HL-60 (cell line): Measurements from ENCODE around the gene CFAP299.

ENCODE experiments used
- GABPA ChIP-seq: IDR thresholded peaks from 2 replicates; pipeline ENCODE4 v1.6.1; 2012; ENCODE audit warnings: low read depth
- POLR2AphosphoS5 ChIP-seq: IDR thresholded peaks from 2 replicates; pipeline ENCODE4 v1.6.1; 2012; ENCODE audit warnings: low read depth
- SPI1 ChIP-seq: IDR thresholded peaks from 2 replicates; pipeline ENCODE4 v1.6.1; 2012; ENCODE audit warnings: low read depth, mild to moderate bottlenecking, borderline replicate concordance
- TF ChIP-seq, protein P1 (sequence below): IDR thresholded peaks from one replicate; pipeline ENCODE4 v1.5.1; 2011; ENCODE audit warnings: low read length, control low read depth, inconsistent platforms; ENCODE audit not compliant: insufficient read depth
- TF ChIP-seq, protein P2 (sequence below): IDR thresholded peaks from 2 replicates; pipeline ENCODE4 v1.6.1; 2012; ENCODE audit warnings: low read depth; ENCODE audit not compliant: insufficient replicate concordance

DNA sequence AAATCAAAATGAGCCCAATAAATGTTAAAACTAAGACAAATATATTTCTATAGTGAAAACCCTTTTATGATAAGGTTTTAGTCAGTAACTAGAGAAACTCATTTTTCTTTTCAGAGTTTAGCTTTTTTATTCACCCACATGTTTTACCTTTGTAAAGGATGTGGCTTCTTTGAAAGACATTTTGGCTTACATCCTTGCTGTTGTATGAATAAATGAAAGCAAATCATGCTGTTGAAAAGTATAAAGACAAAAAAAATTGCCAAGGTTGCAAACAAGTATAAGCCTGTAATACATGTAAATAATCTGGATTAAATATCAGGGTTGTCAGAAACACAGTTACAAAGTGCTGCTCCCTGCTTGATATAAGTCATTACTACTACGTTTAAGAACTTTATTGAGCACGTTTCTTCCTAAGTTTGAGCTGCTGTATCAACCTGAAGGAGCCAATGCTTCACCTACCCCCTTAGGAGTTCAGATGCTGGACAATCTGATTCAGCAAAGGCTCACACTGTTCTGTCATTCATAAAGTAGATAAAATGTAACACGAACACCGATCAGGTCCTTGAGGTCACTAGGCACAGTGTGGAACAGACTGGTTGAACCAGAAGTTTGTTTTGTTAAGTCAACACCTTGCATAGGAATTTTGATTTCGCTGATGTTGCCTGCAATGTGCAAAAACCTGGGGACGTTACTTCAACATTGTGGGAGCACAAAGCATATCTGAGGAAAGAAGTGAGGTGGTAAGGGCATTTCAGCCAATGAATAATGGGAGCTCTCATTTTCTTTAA, 373.7 kb downstream of the CFAP299 start:
- no peak for TF ChIP-seq GABPA
- TF ChIP-seq, protein P1, sequence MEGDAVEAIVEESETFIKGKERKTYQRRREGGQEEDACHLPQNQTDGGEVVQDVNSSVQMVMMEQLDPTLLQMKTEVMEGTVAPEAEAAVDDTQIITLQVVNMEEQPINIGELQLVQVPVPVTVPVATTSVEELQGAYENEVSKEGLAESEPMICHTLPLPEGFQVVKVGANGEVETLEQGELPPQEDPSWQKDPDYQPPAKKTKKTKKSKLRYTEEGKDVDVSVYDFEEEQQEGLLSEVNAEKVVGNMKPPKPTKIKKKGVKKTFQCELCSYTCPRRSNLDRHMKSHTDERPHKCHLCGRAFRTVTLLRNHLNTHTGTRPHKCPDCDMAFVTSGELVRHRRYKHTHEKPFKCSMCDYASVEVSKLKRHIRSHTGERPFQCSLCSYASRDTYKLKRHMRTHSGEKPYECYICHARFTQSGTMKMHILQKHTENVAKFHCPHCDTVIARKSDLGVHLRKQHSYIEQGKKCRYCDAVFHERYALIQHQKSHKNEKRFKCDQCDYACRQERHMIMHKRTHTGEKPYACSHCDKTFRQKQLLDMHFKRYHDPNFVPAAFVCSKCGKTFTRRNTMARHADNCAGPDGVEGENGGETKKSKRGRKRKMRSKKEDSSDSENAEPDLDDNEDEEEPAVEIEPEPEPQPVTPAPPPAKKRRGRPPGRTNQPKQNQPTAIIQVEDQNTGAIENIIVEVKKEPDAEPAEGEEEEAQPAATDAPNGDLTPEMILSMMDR: no peak
- no peak for TF ChIP-seq POLR2AphosphoS5
- no peak for TF ChIP-seq SPI1
- TF ChIP-seq, protein P2, sequence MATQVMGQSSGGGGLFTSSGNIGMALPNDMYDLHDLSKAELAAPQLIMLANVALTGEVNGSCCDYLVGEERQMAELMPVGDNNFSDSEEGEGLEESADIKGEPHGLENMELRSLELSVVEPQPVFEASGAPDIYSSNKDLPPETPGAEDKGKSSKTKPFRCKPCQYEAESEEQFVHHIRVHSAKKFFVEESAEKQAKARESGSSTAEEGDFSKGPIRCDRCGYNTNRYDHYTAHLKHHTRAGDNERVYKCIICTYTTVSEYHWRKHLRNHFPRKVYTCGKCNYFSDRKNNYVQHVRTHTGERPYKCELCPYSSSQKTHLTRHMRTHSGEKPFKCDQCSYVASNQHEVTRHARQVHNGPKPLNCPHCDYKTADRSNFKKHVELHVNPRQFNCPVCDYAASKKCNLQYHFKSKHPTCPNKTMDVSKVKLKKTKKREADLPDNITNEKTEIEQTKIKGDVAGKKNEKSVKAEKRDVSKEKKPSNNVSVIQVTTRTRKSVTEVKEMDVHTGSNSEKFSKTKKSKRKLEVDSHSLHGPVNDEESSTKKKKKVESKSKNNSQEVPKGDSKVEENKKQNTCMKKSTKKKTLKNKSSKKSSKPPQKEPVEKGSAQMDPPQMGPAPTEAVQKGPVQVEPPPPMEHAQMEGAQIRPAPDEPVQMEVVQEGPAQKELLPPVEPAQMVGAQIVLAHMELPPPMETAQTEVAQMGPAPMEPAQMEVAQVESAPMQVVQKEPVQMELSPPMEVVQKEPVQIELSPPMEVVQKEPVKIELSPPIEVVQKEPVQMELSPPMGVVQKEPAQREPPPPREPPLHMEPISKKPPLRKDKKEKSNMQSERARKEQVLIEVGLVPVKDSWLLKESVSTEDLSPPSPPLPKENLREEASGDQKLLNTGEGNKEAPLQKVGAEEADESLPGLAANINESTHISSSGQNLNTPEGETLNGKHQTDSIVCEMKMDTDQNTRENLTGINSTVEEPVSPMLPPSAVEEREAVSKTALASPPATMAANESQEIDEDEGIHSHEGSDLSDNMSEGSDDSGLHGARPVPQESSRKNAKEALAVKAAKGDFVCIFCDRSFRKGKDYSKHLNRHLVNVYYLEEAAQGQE: no peak
